Stimulated activated CD4-positive, alpha-beta T cell treated with anti-CD3 and anti-CD28 coated beads, Interleukin-15, amount 100 ng/mL, for 48 hours (primary cell): Measurements from ENCODE around the gene ATP11B.
A peak's percentile ranks its signal among the peaks of the same experiment; 100 is the strongest.

Source experiments
- DNase-seq, 2 donors: peaks; one replicate each; pipeline ENCODE4 v3.0.0-alpha.2; 2020; ENCODE audit warnings: low read depth in 2 of 2

The ATP11B gene

DNA sequence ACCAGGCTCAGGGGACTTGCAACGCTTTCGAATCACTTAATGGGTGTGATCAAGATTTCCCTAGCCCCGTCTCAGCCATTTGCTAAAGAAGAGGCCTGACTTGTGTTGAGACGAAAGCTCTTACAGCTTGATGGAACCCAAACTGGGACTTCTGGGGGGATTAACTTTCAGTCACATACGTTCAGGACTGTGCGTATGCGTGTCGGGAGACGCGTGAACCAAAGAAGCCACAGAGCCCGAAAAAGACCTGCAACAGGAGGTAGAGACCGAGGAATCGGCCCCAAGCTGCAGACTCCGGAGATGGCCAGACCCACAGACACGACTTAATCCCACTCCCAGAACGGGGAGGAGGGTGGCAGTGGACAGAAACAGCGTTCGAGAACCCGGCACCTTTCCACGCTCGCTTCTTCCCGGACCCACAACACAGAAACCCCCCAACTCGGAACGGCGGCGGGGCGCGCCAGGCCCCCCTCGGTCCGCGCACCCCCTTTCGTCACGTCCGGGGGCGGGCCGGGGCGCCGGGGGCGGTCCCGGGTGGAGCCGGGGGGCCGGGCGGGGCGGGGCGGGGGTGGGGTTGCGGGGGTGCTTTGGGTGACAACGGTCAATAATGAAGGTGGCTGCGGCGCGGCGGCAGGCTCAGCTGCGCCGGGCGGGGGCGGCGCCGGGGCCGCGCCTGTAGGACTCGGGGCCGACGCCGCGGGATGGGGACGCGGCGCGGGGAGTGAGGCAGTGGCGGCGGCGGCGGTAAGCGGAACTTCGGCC is at the start of gene ATP11B:
TSS of gene ATP11B (plus strand) at position 604 of the 762 bp plus-strand sequence. CDS start 256 bp downstream, outside the sequence.
- DNase-seq: peak; percentile 33 to 67

DNA sequence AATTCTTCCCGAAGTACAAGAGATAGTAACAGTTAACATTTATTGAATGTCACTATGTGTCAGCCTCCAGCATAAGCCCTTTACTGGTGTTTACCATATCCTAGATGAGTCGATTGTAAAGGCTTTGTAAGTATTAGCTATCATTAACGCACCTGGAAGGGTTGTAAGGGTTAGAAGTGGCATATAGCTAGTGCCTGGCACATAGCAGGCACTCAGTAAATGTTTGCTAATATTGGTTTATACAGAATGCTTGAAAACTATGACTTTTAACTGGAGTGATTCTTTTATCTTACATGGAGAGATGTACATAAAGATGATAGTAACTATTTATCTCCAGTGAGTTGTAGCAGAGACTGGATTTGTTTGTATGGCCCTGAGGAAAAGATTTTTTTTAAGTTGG is 46.3 kb upstream of the ATP11B start:
- no peak for DNase-seq

DNA sequence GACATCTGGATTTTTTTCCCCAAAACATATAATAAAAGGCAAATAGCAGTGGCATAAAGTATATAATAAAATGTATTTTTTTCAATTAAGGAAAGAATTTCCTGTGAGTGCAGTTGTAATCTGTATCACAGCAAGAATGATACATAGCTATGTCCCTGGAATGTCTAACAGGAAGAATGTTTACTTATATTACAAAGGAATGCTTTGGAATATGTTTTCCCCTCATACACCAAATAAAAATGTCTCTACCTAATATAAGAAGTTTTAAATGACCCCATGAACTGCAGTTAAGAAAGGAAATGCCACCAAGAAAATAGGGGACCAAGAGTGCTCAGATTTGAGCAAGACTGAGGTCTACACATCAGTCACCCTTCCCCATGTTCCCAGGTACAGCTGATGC is 38.0 kb upstream of the ATP11B start:
- DNase-seq: no peak

DNA sequence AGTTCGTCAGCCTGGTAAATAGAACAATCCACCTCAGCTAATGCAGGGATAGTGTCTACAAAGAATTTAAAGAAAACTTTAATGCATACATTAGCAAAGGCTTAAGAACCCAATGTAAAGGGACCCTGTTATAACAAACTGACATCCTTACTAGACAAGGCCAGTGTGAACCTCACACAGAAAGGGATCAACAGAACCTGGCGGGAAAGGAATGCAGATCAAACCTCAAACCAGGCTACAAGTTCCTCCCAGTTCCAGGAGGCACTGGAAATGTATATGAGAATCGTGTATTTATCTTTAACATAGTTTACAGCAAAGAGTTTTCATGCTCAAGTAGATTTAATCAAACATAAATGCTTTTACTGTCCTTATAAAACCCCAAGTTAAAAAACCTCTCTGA is 37.6 kb upstream of the ATP11B start:
- no peak for DNase-seq

DNA sequence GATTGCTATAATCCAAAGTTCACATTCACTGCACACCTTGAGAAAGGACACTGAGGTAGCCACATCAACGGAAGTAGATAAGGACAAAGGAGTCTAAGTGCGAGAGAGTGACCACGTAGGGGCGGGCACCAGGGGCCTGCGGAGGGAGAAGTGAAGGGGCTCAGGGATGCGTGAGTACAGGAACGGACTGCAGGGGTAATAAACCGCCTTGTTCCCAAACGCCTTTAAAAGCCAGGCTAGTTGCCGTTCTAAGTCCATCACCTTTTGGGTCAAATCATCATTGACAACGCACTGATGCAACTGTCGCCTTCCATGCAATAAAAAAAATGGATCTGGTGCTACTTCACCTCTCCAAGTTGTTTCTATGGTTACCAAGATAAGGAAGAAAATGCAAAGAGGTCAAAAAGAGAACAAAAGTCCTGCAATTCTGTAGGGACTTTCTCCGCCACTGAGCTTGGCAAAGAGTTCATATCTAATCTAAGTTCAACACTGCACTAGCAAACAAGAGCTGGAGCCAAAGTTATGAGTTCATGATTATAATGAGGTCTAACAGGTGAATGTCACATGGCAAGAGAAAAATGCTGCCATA is 32.6 kb upstream of the ATP11B start:
- no peak for DNase-seq

DNA sequence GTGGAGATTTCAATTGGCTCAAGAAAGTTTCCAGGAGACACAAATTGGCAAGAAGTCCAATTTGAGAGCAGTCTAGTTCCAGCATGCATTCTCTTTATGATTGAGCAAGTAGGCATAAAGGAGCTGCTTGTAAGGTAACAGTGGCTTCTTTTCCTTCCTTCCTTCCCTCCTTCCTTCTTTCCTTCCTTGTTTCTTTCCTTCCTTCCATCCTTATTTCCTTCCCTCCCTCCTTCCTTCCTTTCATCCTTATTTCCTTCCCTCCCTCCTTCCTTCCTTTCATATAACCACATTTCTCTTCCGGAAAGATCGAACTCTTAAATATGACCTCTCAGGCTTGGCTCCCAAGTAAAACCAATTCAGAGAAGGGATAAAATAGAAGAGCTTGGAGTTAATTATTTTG is 29.4 kb upstream of the ATP11B start:
- no peak for DNase-seq

DNA sequence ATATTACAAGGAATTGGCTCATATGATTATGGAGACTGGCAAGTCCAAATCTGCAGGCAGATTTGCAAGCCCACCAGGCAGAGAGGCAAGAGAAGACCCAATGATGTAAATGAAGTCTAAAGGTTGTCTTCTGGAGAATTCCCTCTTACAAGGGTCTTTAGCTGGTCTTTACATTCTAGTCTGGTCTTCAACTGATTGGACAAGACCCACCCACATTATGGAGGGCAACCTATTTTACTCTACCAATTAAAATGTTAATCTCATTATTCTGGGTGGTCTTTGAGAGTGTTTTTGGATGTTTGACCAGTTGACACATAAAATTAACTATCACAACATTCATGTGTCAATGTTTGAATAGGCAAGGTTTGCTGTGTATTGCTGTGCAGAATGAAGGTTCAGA is 28.0 kb upstream of the ATP11B start:
- DNase-seq: no peak

DNA sequence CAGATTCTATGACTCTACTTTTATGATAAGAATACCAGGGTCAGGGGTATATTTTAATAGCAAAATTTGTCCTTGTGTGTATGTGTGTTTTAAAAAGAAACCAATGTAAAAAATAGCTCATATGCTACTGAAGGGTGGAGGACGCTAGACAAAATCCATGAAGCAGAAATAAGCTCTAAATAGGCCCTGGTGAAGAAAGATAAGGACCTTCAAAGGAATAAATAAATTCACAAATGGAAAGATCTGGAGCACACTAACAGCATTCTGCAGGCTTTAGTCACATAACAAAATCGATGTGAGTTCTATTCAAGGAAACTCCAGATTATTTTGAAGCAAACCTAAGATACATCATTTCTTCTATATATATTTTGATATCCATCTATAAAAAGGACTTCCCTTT is 27.2 kb upstream of the ATP11B start:
- no peak for DNase-seq

DNA sequence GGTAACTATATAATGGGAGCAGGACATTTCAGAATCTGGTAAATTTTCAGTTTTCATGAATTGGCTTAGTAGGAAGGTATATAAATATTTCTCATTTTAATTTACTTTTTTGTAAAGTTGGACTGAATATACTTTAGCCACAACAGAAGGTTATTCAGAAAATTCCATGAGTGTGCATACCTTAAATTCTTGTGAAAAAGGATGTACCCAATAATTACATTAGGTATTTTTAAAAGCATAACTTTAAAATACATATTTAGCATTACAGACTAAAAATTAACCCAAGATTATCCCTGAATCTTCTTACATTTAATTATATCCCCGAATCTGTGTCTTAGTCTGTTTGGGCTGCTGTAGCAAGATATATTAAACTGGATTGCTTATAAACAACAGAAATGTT is 24.9 kb upstream of the ATP11B start:
- no peak for DNase-seq

DNA sequence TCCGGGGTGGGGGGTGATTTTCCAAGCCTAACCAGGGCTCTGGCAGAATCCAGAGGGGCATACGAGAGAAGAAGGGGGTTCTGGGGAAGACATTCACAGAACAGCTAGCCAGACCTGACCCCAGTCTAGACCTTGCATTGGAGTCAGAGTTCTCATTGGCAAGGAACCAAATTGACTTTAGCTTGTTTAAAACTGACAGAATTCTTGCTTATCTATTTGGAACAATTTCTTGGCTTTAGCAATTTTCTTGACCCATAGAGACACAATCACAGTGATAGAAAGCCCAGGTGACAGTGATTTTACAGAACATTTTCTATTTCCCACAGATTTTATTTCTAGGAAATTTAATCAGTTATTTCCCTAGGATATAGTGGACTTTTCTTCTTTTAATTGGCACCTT is 23.6 kb upstream of the ATP11B start:
- no peak for DNase-seq

DNA sequence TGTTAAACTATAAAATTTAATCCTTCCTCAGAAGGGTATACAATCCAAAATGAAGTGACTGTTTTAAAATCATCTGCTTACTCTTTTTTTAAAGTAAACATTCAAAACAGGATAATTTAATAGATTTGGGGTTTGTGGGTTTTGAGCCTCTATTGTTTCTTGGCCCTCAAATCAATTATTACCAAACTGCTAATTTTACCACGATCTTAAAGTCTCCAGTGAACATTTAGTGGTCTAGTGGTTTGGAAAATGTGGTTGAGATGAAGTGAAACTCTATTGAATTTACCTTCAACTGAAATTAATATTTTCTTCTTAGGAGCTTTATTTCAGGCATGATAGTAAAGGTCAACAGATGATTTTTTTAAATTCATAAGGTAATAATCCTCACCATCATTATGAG is 11.2 kb upstream of the ATP11B start:
- no peak for DNase-seq

DNA sequence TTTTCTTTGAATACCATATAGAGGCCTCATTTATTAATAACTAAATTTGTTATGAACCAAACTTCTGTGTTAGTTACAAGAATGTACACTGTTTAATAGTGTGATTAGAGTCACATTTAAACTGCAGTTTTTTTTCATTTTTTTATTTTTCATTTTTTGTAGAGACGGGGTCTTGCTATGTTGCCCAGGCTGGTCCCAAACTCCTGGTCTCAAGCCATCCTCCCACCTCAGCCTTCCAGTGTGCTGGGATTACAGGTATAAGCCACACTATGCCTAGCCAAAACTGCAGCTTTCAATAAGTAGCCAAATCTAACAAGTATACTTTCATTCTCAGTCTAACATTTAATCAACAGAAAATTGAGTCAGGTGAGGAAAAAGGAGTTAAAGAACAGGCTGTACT is 10.2 kb upstream of the ATP11B start:
- DNase-seq: no peak

DNA sequence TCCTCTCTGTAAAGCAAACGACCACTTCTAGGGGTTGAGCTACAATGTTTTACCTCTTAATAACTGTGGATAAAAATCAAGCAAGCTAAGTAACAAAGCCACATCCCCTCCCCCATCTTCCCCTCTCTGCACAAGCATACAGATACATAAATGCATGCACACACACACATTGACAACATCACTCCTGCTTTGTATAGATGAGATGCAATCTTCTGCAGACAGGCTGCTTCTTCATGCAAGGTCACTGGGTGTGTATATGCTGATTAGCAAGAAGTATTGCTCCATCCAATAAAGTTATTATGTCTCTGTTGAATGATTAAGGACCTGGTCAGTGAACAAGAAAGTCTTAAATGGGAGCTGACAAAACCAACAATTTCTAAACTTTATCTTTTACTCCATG is 8.8 kb upstream of the ATP11B start:
- DNase-seq: no peak

DNA sequence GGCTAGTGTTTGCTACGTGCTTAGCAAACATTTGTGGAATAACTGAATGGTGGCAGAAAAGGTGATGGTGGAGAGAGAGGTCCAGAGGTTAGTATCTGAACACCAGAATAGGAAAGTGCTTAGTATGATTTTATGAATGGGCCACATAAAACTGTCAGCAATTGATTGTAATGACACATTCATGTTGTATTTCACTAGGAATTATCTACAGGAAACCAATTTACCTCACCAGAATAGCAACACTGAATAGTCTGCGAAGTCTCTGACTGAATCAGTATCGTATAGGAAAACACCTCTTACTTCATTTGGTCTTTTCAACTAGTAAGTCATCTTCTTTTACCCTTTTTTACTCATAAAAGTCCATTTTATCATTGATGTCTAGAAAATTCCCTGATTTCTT is 8.2 kb upstream of the ATP11B start:
- no peak for DNase-seq

DNA sequence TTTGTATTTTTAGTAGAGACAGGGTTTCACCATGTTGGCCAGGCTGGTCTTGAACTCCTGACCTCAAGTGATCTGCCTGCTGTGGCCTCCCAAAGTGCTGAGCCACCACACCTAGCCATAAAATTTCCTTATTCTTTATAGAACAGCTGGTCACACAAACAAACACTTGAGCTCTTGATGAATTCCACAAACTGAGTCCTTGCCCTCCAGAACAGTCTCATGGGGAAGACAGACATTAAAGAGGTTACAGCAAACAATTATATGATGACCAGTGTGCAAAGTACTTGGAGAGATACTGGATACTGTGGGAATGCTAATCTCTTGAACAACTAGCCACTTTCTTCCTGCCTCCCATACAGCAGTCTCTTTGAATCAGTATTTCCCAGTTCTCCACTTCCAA is 7.5 kb upstream of the ATP11B start:
- no peak for DNase-seq

DNA sequence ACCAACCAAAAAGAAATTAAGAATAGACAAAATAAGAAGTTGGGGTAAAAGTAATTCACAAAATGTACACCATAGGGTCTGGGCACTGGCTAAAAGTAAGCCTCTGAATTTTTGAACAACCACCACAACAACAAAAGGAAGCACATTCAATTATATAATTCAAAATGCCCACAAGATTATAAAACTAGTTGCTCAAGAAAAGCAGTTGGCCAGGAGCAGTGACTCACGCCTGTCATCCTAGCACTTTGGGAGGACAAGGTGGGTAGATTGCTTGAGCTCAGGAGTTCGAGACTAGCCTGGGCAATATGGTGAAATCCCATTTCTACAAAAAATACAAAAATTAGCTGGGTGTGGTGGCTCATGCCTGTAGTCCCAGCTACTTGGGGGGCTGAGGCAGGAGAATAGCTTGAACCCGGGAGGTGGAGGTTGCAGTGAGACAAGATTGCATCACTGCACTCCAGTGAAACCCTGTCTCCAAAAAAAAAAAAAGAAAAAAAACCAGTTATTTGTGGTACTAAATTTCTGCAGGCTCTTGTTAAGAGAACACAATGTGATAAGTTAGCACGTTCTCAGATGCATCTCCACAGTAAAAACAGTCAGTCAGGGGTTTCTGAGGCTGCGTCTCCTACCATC is 6.6 kb upstream of the ATP11B start:
- no peak for DNase-seq

DNA sequence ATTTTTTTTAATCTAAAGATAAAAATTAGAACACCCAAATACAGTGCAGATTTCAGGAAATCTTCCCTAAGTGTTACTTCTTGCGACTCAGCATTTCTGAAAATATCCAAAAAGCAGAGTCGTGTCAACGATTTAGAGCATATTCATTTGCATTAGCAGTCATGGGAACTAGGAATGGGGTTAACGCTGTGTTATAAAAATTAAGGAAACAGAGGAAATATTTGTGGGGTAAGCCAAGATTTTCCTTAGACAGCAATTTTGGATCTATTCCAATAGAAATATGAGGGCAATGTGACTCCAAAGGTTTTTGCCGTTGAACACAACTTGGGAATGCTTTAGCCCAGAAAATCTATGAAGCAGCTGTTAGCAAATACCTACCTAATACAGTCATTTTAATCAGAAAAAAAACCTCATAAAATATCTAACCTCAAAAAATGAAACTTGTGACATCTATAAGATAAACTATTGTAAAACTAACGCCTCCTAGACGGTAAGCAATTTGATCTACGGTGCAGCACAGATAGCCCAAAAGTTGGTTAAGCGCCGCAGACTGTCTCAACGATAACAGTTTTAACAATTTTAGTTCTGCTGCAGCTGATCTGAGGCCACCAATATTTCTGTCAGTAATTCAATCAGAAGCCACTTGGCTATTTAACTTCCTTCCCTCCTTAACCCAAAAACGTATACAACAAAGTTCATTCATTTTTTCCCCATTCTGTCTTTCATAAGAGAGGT is 5.8 kb upstream of the ATP11B start:
- DNase-seq: no peak

DNA sequence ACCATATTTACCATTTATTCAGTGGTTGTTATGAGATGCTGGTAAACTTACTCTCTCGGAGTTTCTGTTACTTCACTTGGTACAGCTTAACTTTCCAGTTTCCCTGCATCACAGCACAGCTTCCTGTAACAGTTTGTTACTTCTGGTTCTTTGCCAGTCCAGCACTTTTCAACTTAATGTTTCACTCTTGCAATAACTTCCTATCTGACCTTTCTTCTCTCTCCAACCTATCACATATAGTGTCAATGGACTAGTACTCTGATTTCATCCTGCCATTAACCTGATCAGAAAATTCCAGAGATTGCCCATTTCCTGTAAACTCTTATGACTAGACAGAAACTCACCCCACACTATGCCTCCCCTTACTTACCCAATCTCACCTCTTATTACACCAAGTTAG is 3.9 kb upstream of the ATP11B start:
- DNase-seq: no peak

DNA sequence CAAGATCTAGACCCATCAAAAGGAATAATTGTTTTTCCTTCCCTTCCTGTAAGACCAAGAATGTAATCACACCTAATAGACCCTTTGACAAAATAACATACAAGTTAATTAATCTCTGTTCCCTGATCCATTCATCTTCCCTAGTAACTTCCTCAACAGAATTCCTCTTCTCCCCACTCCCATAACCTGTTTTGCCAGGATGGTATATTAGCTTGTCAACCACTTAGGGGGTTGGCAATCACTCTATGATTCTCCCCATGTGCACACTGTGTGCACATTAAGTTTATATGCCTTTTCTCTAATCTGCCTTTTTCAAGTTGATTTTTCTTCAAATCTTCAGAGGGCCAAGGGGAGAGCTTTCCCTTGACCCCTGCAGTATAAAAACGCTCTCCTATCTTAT is 2.7 kb upstream of the ATP11B start:
- DNase-seq: no peak

DNA sequence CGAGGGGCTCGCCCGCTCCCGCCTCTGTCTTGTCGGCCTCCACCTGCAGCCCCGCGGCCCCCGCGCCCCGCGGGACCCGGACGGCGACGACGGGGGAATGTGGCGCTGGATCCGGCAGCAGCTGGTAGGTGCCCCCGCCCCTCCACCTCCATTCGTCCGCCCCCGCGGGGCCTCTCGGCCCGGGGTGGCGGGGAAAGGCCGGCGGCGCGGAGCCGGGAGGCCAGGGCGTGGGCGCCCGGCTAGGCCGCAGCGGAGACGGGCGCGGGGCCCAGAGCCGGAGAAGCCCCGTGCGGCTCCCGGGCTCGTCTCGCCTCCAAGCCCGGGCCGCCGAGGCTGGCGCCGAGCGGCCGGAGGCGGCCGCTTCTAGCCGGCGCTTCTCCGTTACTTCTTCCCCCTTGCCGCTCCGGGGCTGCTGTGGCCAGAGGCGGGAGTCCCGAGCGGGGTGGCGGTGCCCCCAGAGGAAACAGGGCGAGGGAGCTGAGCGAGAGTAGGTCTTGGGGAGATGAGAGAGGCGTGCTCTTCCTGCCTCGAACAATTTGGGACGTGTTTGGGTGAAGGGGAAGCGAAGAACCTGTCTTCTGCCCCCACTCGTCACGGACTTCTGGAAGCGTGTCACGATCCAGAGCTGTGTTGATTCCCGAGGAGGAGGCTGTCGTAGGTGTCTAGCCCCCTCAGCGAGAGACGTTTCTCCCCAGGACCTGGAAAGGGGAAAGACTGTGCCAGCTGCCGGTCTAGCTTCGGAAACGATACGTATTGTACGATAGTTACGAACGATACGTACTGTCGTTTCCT is 555 bp downstream of the ATP11B start:
- DNase-seq: peak; percentile 16 to 31

DNA sequence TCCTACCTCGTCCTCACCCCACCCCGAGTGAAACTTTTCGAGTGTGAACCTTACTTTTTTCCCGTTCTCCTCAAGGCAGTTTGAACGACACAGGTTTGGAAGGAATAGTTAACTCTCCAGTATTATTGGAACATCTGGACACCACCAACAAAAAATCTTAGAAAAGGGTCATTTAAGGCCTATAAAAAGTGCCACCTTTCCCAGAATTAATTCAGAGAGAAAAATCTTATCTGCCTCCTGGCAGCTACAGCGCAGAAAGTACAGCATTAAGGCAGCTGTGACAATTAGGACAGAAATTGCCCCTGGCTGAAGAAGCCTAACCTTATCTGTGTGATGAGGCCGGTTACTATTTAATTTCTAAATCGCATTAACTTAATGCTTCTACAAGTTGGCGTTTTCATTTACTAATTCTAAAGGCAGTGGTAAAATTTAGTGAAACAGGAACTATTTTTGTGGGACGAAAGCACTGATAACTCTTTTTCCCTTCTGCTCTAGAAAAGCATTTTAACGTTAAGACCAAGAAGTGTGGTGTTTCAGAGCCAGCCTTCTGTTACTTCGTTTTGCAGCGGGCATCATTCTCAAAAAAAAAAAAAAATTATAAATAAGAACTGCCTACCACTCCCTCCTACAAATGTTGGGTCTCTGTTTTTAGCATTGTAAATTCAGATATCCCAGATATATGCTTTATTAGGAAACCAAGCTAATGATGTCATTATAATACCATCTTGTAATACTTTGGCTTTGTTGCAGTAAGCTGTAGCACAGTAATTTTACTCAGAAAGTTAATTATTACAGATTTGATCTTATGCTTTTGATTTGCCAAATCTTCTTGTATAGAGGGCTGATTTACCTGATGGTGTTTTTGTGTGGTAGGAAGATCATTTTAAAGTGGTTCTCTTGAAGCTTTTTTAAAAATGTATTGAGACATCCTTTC is 1.4 kb downstream of the ATP11B start:
- DNase-seq: no peak
